ENCODE results near the gene PIH1D2. TPM values are rescaled to one million over a fixed set of nuclear protein-coding genes. Genes with fewer than 3 reads are reported as not detected.

PIH1D2 gene
- total and polyA plus RNA-seq, 9 of the 15 experiments (the other 6 are each of a cell fraction or from before 2014, with no cell fraction given), result 1.5 to 5.4 (median 3.0) TPM

- TF ChIP-seq JUN (IDR thresholded peaks at IDR 0.05; ENCODE audit: borderline replicate concordance, low read depth, low read length) (no peak), JUN (CRISPR knock-in tag; IDR thresholded peaks at IDR 0.05; ENCODE audit: borderline replicate concordance) (no peak), TFE3 (CRISPR knock-in tag; IDR thresholded peaks at IDR 0.05) (no peak), NELFE (IDR thresholded peaks at IDR 0.05; ENCODE audit: insufficient read depth, insufficient read length) (no peak), NCOA2 (IDR thresholded peaks at IDR 0.05; ENCODE audit: partially characterized antibody in 2 of 2) (peak in 1 of 2 experiments; percentile 39), TAF9B (IDR thresholded peaks at IDR 0.05; ENCODE audit: partially characterized antibody) (peak; percentile 21), PHB2 (IDR thresholded peaks at IDR 0.05; ENCODE audit: low read depth) (no peak), TAF15 (IDR thresholded peaks at IDR 0.05; ENCODE audit: low read depth, low read length) (no peak), ZNF384 (IDR thresholded peaks at IDR 0.05; ENCODE audit: low read depth, low read length) (peak; percentile 82), KDM1A (IDR thresholded peaks at IDR 0.05) (peak; percentile 92 to 93), CBFA2T2 (conservative IDR thresholded peaks at IDR 0.05) (peak; percentile 85), HES1 (IDR thresholded peaks at IDR 0.05; ENCODE audit: low read depth) (0 out of 2 replicates have a peak, but pooled peaks have one; percentile 39), MTA3 (IDR thresholded peaks at IDR 0.05; ENCODE audit: borderline replicate concordance) (no peak), TAL1 (IDR thresholded peaks at IDR 0.05) (peak; percentile 91), ZBTB7A (IDR thresholded peaks at IDR 0.05; ENCODE audit: borderline replicate concordance, control insufficient read depth, low read depth, low read length) (no peak), CREB1 (IDR thresholded peaks at IDR 0.05) (peak; percentile 29; the same call in 1 of the 2 replicates), CREB1 (CRISPR knock-in tag; IDR thresholded peaks at IDR 0.05) (no peak), NCOA1 (IDR thresholded peaks at IDR 0.05; ENCODE audit: low read depth) (peak; percentile 43; the same call in 1 of the 2 replicates), GABPB2 (CRISPR knock-in tag; conservative IDR thresholded peaks at IDR 0.05) (no peak), GATA2 (CRISPR knock-in tag; IDR thresholded peaks at IDR 0.05) (peak; percentile 66), KLF16 (IDR thresholded peaks at IDR 0.05) (peak; percentile 55; the same call in 1 of the 2 replicates), ZBTB9 (CRISPR knock-in tag; IDR thresholded peaks at IDR 0.05) (no peak)
Observed at GRCh38 chr11:112044961-112045360, 28.9 kb downstream of the PIH1D2 start (continued).
